CD4-positive, alpha-beta T cell treated with Interferon alpha-2 for 1 hour (primary cell): ENCODE data around the gene NME7.
A peak's percentile ranks its signal among the peaks of the same experiment; 100 is the strongest.
"Not testable (repeated sequence)": the region's sequence is repeated elsewhere in the genome, so short reads cannot be mapped to it uniquely, and the experiment has no call there.

ENCODE experiments used
- DNase-seq, 2 donors: peaks; one replicate each; pipeline ENCODE4 v3.0.0-alpha.2; 2020 to 2022

Gene NME7

GRCh38 chr1:169367686-169368405 lies at the start of gene NME7, which contains the start of gene BLZF1:
TSS of gene NME7 (minus strand) at chr1:169367797. CDS start at chr1:169367710, 87 bp downstream.
TSS of gene BLZF1 (plus strand) at chr1:169368195. CDS start at chr1:169369523, 1,328 bp downstream.
- peak; percentile 98 for DNase-seq

DNA sequence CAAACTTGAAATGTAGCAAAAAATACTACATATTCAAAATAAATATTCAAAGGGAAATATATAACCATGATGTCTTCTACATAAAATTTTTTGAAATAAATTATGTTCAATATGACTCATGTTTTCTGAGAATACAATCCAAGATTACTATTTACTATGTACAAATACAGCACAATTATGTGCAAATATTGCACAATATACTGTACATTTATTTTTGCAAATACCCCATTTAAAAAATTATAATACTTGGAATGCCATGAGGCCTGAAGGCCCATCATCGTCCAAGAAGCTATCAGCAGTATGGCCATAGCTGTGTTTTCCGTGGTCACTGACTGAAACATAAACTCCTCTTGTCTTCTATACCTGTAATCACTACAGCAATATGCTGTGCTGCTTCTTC lies 47.4 kb upstream of the NME7 start:
- no peak for DNase-seq

DNA sequence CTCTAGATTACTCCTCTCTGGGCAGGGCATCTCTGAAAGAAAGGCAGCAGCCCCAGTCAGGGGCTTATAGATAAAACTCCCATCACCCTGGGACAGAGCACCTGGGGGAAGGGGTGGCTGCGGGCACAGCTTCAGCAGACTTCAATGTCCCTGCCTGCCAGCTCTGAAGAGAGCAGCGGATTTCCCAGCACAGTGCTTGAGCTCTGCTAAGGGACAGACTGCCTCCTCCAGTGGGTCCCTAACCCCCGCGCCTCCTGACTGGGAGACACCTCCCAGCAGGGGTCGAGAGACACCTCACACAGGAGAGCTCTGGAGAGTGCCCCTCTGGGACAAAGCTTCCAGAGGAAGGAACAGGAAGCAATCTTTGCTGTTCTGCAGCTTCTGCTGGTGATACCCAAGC lies 40.7 kb upstream of the NME7 start:
- not testable (repeated sequence) for DNase-seq

DNA sequence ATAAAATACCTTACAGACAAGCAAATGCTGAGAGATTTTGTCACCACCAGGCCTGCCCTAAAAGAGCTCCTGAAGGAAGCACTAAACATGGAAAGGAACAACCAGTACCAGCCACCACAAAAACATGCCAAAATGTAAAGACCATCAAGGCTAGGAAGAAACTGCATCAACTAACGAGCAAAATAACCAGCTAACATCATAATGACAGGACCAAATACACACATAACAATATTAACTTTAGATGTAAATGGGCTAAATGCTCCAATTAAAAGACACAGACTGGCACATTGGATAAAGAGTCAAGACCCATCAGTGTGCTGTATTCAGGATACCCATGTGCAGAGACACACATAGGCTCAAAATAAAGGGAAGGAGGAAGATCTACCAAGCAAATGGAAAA lies 35.0 kb upstream of the NME7 start:
- DNase-seq = not testable (repeated sequence)

GRCh38 chr1:169395955-169396354 lies 28.4 kb upstream of the NME7 start:
- DNase-seq = no peak

- no peak for DNase-seq
Observed at GRCh38 chr1:169392406-169392805, 24.8 kb upstream of the NME7 start.

DNA sequence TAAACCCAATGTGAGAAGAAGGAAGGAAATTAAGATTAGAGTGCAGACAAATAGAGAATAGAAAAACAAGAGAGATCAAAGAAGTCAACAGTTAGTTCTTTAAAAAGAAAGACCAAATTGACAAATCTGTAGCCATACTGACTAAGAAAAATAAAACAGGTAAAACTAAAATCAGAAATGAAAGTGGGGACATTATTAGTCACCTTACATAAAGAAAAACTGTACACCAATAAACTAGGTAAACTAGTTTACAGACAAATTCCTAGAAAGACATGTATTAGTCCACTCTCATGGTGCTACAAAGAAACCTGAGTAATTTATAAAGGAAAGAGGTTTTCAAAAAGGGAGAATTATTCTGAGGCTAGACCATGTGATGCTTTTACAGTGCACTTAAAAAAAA lies 22.7 kb upstream of the NME7 start:
- DNase-seq = no peak

DNA sequence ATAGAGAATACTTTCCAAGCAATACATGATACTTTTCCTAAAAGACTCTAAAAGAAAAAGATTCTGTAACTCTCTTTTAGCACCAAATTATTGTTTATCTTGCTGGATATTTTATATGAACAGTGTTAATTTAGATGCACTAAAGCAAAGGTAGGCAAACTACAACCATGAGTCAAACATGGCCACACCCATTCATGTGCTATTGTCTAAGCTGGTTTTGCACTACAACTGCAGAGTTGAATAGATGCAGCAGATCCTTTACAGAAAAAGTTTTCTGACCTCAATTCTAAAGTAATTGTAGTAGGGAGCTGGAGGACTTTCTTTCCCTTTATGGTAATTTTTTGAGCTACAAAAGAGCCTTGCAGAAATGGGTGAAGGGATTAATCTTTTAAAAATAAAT lies 19.8 kb upstream of the NME7 start:
- DNase-seq = no peak

DNA sequence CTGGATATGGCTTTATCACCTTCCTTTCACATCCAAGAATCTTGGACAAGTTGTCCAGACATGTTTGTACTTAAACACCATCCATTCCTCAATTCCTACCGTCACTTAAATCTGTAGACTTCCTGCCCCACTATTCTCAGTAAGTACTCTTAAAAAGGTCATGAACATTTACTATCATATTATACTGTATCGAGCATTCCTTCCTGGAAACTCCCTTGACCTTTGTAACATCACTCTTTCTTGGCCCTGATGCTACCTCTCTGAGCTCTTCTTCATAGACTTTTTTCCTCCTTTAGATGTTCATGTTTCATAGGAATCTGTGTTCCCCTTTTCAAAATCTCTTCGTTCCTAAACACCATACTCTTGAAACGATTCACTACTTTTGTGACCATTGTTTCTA lies 15.9 kb upstream of the NME7 start:
- no peak for DNase-seq

DNA sequence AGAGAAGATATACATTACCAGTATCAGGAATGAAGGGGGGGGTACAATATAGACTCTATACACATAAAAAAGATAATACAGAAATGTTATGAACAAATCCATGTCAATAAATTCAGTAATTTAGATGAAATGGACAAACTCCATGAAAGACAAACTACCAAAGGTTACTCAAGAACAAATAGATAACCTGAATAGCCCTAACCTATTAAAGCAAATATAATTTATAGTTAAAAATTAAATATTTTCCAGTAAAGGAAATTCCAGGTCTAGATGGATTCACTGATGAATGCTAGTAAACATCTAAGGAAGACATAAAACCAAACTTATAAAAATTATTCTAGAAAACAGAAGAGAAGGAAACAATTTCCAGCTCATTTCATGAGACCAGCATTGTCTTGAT lies 13.6 kb upstream of the NME7 start:
- DNase-seq = no peak

- DNase-seq = peak in 1 of 2 donors; percentile 45
Observed at GRCh38 chr1:169371404-169371803, 3.8 kb upstream of the NME7 start.

- peak; percentile 61 to 71 for DNase-seq
Observed at GRCh38 chr1:169368406-169368769, 791 bp upstream of the NME7 start.

GRCh38 chr1:169367096-169367685 lies 406 bp downstream of the NME7 start:
- no peak for DNase-seq

GRCh38 chr1:169364948-169365347 lies 2.6 kb downstream of the NME7 start:
- DNase-seq = no peak

DNA sequence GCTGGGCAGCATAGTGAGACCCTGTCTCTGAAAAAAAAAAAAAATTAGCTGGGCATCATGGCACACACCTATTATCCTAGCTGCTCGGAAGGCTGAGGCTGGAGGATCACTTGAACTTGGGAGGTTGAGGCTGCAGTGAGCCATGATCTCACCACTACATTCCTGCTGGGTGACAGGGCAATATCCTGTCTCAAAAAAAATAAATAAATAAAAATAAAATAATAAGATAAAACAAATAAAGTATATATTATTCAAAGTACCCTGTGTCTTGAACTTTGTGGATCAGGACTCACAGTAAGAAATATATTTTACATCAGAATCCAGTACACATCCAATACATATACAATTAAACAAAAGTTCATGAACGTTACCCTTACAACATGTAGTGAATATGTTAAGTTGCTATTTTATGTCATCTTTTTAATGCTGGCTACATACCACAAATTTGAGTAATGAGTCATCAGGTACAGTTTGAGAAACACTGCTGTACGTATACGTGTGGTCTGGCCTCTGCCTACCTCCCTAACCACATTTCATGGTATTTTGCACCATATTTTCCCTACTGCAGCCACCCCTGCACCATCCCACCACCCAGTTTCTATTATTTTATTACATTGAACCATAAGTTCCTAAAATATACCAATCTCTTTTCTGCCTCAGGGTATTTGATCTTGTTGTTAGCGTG lies 4.4 kb downstream of the NME7 start:
- peak in 1 of 2 donors; percentile 26 for DNase-seq

DNA sequence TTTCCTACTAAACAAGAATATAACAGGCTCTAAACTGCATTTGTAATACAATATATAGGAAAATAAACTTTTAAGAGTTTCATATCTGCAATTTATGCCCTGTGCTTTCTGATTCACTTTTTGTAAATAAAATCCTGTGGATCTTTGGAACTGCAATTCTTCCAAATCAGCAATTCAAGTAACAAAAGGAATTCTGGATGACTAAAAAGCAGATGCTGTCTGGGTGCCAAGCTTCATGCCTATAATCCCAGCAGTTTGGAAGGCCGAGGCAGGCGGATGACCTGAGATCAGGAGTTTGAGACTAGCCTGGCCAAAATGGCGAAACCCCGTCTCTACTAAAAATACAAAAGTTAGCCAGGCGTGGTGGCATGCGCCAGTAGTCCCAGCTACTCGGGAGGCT lies 6.3 kb downstream of the NME7 start:
- no peak for DNase-seq

DNA sequence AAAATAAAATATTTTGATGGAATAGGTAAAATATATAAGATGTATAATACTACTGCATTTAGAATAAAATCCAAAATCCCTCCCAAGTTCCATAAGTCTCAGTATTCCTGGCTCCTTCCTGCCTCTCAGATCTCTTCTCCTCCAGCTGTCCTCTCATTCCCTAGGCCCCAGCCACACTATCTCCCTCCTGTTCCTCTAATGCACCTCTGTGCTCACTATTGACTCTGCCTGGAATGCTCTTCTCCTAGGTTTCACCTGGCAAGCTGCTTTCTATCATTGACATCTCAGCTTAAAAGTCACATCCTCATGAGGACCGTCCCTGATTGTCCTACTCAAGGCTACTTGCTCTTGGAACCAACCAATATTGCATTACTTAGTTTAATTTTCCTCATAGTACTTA lies 7.2 kb downstream of the NME7 start:
- DNase-seq = no peak

DNA sequence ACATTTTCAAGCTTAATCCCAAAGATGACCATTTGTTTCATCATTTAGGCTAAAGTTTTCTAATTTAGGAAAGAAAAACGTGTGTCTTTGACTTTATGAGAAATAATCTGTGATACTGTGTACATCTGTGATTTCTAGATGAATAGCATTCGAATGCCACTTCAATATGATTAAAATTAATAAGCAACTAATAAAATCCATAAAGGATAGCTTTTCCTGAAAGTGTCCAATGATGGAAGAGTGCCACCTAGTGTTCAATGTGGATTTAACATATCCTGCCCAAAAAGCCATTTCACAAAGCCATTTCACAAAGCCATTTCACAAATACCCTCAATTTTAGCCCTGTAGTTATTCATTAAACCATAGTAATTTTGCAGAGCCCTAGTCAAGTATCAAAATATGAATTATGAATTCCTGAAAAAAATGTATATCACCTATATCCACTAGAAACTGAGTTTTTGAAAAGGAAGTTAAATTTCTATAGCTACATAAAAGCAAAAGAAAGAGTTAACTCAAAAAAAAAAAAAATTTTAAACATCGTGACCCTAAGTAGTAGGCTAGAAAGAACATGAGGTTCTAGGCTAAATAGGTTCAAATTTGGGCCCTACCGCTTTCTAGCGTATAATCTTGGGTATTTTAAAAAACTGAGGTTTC lies 19.1 kb downstream of the NME7 start:
- DNase-seq = peak; percentile 17 to 73

- DNase-seq = no peak
Observed at GRCh38 chr1:169347688-169348382, 19.8 kb downstream of the NME7 start.

DNA sequence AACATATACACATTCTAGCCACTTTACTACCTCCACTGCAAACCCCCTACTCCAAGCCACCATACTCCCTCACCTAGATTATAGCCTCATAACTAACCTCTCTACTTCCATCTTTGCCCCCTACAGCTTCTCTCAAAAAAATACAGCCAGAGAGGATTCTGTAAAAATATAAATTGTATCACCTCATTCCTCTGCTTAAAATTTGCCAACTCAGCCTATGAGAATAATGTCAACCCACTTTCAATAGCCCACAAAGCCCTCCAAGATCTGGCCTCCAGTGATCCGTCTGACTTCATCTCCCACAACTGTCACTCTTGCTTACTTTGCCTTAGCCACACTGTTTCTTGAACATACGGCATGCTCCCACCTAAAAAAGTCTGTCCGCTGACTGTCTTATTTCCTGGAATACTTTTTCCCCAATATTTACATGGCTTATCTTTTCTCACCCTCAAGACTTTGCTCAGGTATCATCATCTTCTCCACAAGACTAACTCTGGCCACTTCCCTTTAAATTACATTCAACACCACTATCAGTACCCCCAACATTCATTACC lies 21.5 kb downstream of the NME7 start:
- DNase-seq = no peak

- no peak for DNase-seq
Observed at GRCh38 chr1:169345511-169345910, 22.1 kb downstream of the NME7 start.

DNA sequence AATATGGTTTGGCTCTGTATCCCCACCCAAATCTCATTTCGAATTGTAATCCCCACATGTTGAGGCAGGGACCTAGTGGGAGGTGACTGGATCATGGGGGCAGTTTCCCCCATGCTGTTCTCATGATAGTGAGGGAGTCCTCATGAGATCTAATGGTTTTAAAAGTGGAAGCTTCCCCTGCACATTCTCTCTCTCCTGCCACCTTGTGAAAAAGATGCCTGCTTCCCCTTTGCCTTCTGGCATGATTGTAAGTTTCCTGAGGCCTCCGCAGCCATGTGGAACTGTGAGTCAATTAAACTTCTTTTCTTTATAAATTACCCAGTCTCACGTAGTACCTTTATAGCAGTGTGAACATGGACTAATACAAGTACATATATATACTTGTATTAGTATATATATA lies 25.5 kb downstream of the NME7 start:
- not testable (repeated sequence) for DNase-seq

GRCh38 chr1:169340882-169341281 lies 26.7 kb downstream of the NME7 start:
- no peak for DNase-seq
